Vagina (tissue), 2 donors: ENCODE measurements around the gene CENPB.

Source experiments
- CTCF ChIP-seq, 3 experiments: fragments of 450-650 bp in 2 of 3; fragments of 200-600 bp in 1 of 3; sonication (generic) in 1 of 3; IDR thresholded peaks; one replicate each; pipeline ENCODE4 v1.5.1; 2017 to 2019; ENCODE audit warnings: antibody characterized with exemption in 3 of 3, mild to moderate bottlenecking in 2 of 3, moderate library complexity in 2 of 3
- POLR2A ChIP-seq, 2 donors: fragments of 450-650 bp; IDR thresholded peaks; one replicate each; pipeline ENCODE4 v1.6.1; 2017; ENCODE audit warnings: antibody characterized with exemption in 2 of 2, mild to moderate bottlenecking in 2 of 2, moderate library complexity in 2 of 2
- POLR2AphosphoS5 ChIP-seq, 2 donors: sonication (generic); formaldehyde crosslinking; IDR thresholded peaks; one replicate each; pipeline ENCODE4 v1.9.0; 2017; ENCODE audit warnings: antibody characterized with exemption in 2 of 2, mild to moderate bottlenecking in 2 of 2, low read depth in 1 of 2; ENCODE audit not compliant: insufficient read depth in 1 of 2

GRCh38 chr20:3814928-3815495, 28.5 kb upstream of the CENPB start:
- TF ChIP-seq CTCF (IDR thresholded peaks at IDR 0.05) (no peak), POLR2AphosphoS5 (IDR thresholded peaks at IDR 0.05; ENCODE audit: insufficient read depth in 1 of 2, low read depth in 1 of 2) (no peak), POLR2A (IDR thresholded peaks at IDR 0.05) (no peak)
